Erythroblast (primary cell): Measurements from ENCODE around the gene LRRC52.

Experiments used
- GATA1 ChIP-seq: IDR thresholded peaks from 2 replicates; pipeline ENCODE4 v1.6.1; 2011; ENCODE audit warnings: low read depth, mild to moderate bottlenecking, control low read depth, low read length, moderate library complexity
- POLR2A ChIP-seq: IDR thresholded peaks from 2 replicates; pipeline ENCODE4 v1.6.1; 2011; ENCODE audit warnings: mild to moderate bottlenecking, low read length

- TF ChIP-seq GATA1 (no peak), POLR2A (no peak)
Measured at GRCh38 chr1:165539306-165539705, 4.5 kb upstream of the LRRC52 start.
